Aorta (tissue), 5 donors: ENCODE measurements around the gene SETDB1. TPM values are rescaled to one million over a fixed set of nuclear protein-coding genes. Genes with fewer than 3 reads are reported as not detected.
"Not testable (repeated sequence)": the region's sequence is repeated elsewhere in the genome, so short reads cannot be mapped to it uniquely, and the experiment has no call there.

Experiments used
- ATAC-seq: fragments of 200-7000 bp; cut with Tn5 transposase; one replicate; pipeline ENCODE4 v1.9.1; 2022; ENCODE audit warnings: moderate library complexity; ENCODE audit not compliant: low FRiP score
- DNase-seq, 2 donors: peaks; one replicate each; pipeline ENCODE4 v3.0.0-alpha.2; 2020
- H3K27ac ChIP-seq, 2 donors: one replicate each; pipeline ENCODE4 v1.5.1; 2013; ENCODE audit warnings: low read length in 2 of 2, mild to moderate bottlenecking in 2 of 2, moderate library complexity in 2 of 2, control low read depth in 1 of 2, inconsistent platforms in 1 of 2, low read depth in 1 of 2
- H3K27me3 ChIP-seq, 2 donors: one replicate each; pipeline ENCODE4 v1.6.1; 2013; ENCODE audit warnings: control low read depth in 1 of 2, low read length in 1 of 2, mild to moderate bottlenecking in 1 of 2, moderate library complexity in 1 of 2; ENCODE audit not compliant: insufficient read depth in 2 of 2, control insufficient read depth in 1 of 2
- H3K36me3 ChIP-seq, 2 donors: one replicate each; pipeline ENCODE4 v1.6.1; 2013; ENCODE audit warnings: control low read depth in 1 of 2, low read length in 1 of 2, mild to moderate bottlenecking in 1 of 2; ENCODE audit not compliant: insufficient read depth in 2 of 2, control insufficient read depth in 1 of 2
- H3K4me1 ChIP-seq, 2 donors: one replicate each; pipeline ENCODE4 v1.6.1; 2013; ENCODE audit warnings: low read length in 2 of 2, control low read depth in 1 of 2, mild to moderate bottlenecking in 1 of 2, moderate library complexity in 1 of 2; ENCODE audit not compliant: insufficient read depth in 2 of 2, control insufficient read depth in 1 of 2
- H3K4me3 ChIP-seq, 2 donors: one replicate each; pipeline ENCODE4 v1.5.1; 2013; ENCODE audit warnings: low read length in 2 of 2, control low read depth in 1 of 2, mild to moderate bottlenecking in 1 of 2
- H3K9me3 ChIP-seq: one replicate; pipeline ENCODE4 v1.6.1; 2013; ENCODE audit warnings: mild to moderate bottlenecking, low read length; ENCODE audit not compliant: control insufficient read depth
- WGBS, 2 donors: extraction: QIAGEN DNeasy Blood & Tissue Kit; methylation state at CpG; one replicate each; pipeline ENCODE4 v1.1.7; 2013; 5-methylcytosine and 5-hydroxymethylcytosine counted together
- intact Hi-C, 2 donors: fragments of 100-400 bp; cut with DNase I; formaldehyde crosslinking; loops; one replicate each; pipeline versions ENCODE4 v1.14.2 to v1.15.0; 2022
- long read RNA-seq, 2 donors: library from polyadenylated mRNA; unstranded; transcript quantifications; one replicate each; pipeline ENCODE4 v2.0.0, GENCODE V29; 2020 to 2021
- polyA plus RNA-seq, 2 donors: library from polyadenylated mRNA; stranded (reverse); fragments of 200-250 nt; gene quantifications; one replicate each; pipeline ENCODE4 v1.2.3, GENCODE V29; 2013
- total RNA-seq, 2 donors: library from RNA; stranded (reverse); fragmentation: NEBNext Ultra II Directional; extraction: Animal tissue kit (Norgen Biotek cat#: 25700); gene quantifications; one replicate each; pipeline ENCODE4 v1.2.1, GENCODE V29; 2021
- donor health status: healthy with polysubstance abuse.
- donor health status: Bipolar disorder and iron deficiency.
- donor health status: DM: no; HTN: no; CAD: no.
- donor health status: DM: no; HTN: no; CAD: no.
- donor health status: DM: yes; HTN: yes; CAD: no.

SETDB1 gene
- total RNA-seq (10 to 100 TPM; 33.5 to 56.2 TPM), polyA plus RNA-seq (10 to 100 TPM; 14.9 to 27.5 TPM)
- long read RNA-seq, donor 1, partial matches to known transcripts: 15 of 26 reads
- long read RNA-seq, donor 1, other reads (novel, unspliced or antisense): 10 of 26 reads
- long read RNA-seq, donor 2, partial matches to known transcripts: 5 of 11 reads
- long read RNA-seq, donor 2, other reads (novel, unspliced or antisense): 6 of 11 reads

GRCh38 chr1:150926097-150926741 is at the start of gene SETDB1:
Gene SETDB1 (plus strand): TSS chr1:150926363. CDS start chr1:150927715, 1,352 bp downstream.
- WGBS, 2 donors: 0% methylated on average over 39 of the region's 39 CpGs
- ATAC-seq (peak; percentile 98), DNase-seq (peak; percentile 97)
- Histone ChIP-seq H3K4me3 (peak within 1 kb of the TSS; percentile 96 to 98), H3K36me3 (peaks cover 0 to 5% of the 10 kb centered on the region in 2 donors), H3K27ac (peak within 1 kb of the TSS in 1 of 2 donors; percentile 74), H3K4me1 (no peaks in the 10 kb centered on the region), H3K9me3 (no peaks in the 10 kb centered on the region), H3K27me3 (no peaks in the 10 kb centered on the region)
- intact Hi-C loops: loop anchor here (5.0 kb wide), 2 partner anchors 49 to 51 kb away; partner anchors contain the start of gene ARNT (in 1 of the 2)

- H3K27ac ChIP-seq, H3K27me3 ChIP-seq, H3K9me3 ChIP-seq, ATAC-seq, H3K4me1 ChIP-seq, DNase-seq, H3K4me3 ChIP-seq, H3K36me3 ChIP-seq: not testable (repeated sequence)
- WGBS, 2 donors: 85 to 86% methylated on average over 2 of the region's 2 CpGs
- intact Hi-C loops: loop anchor here (5.0 kb wide), 2 partner anchors 48 to 98 kb away; partner anchors contain the start of gene SETDB1 (in 1 of the 2)
Observed at GRCh38 chr1:150878931-150879330, 47.2 kb upstream of the SETDB1 start.

GRCh38 chr1:150881331-150882070 is 44.7 kb upstream of the SETDB1 start:
- DNase-seq (no peak), ATAC-seq (peak; percentile 48)
- H3K27me3 ChIP-seq: no peaks in the 10 kb centered on the region
- H3K4me1 ChIP-seq: no peaks in the 10 kb centered on the region
- no peak overlapping the region for H3K27ac ChIP-seq
- 83 to 86% methylated on average over 2 of the region's 2 CpGs for WGBS, 2 donors
- no peaks in the 10 kb centered on the region for H3K9me3 ChIP-seq
- no peak overlapping the region for H3K4me3 ChIP-seq
- H3K36me3 ChIP-seq: no peaks in the 10 kb centered on the region
- intact Hi-C loops: no loop called here

GRCh38 chr1:150883121-150883520 is 43.0 kb upstream of the SETDB1 start:
- H3K36me3 ChIP-seq, H3K4me1 ChIP-seq, H3K9me3 ChIP-seq, DNase-seq, ATAC-seq, H3K27me3 ChIP-seq, H3K27ac ChIP-seq, intact Hi-C loops, H3K4me3 ChIP-seq: not testable (repeated sequence)
- WGBS, 2 donors: 83 to 89% methylated on average over 5 of the region's 5 CpGs

- WGBS, 2 donors: 22 to 30% methylated on average over 3 of the region's 3 CpGs
Observed at GRCh38 chr1:150887018-150887417, 39.1 kb upstream of the SETDB1 start, which contains the start of gene CTXND2. Gene CTXND2 (plus strand): TSS chr1:150887136. CDS start chr1:150912315, 25,179 bp downstream.

GRCh38 chr1:150888727-150889126 is 37.4 kb upstream of the SETDB1 start:
- Histone ChIP-seq H3K36me3 (no peaks in the 10 kb centered on the region), H3K9me3 (no peaks in the 10 kb centered on the region), H3K4me3 (no peak overlapping the region), H3K27ac (no peak overlapping the region), H3K27me3 (no peaks in the 10 kb centered on the region), H3K4me1 (no peaks in the 10 kb centered on the region)
- intact Hi-C loops: no loop called here
- ATAC-seq (no peak), DNase-seq (no peak)
- WGBS, 2 donors: 86 to 91% methylated on average over 8 of the region's 8 CpGs

More at GRCh38 chr1:150887018-150887417, 39.1 kb upstream of the SETDB1 start, which contains the start of gene CTXND2:
- Histone ChIP-seq H3K27me3 (no peaks in the 10 kb centered on the region), H3K4me3 (no peak within 1 kb of the TSS), H3K4me1 (no peaks in the 10 kb centered on the region), H3K36me3 (no peaks in the 10 kb centered on the region), H3K27ac (no peak within 1 kb of the TSS), H3K9me3 (no peaks in the 10 kb centered on the region)
- intact Hi-C loops: no loop called here
- DNase-seq: no peak
- ATAC-seq: no peak

GRCh38 chr1:150890033-150890416 is 36.1 kb upstream of the SETDB1 start:
- 37 to 42% methylated on average over 1 of the region's 1 CpG for WGBS, 2 donors
- Histone ChIP-seq H3K4me3 (no peak overlapping the region), H3K36me3 (no peaks in the 10 kb centered on the region), H3K27ac (no peak overlapping the region), H3K4me1 (no peaks in the 10 kb centered on the region), H3K27me3 (no peaks in the 10 kb centered on the region), H3K9me3 (no peaks in the 10 kb centered on the region)
- no peak for DNase-seq
- intact Hi-C loops: no loop called here
- no peak for ATAC-seq

- Histone ChIP-seq H3K4me3 (no peak overlapping the region), H3K9me3 (no peaks in the 10 kb centered on the region), H3K27ac (no peak overlapping the region), H3K27me3 (no peaks in the 10 kb centered on the region), H3K4me1 (no peaks in the 10 kb centered on the region), H3K36me3 (no peaks in the 10 kb centered on the region)
- DNase-seq: no peak
- no peak for ATAC-seq
- WGBS, 2 donors: 91 to 96% methylated on average over 3 of the region's 3 CpGs
- intact Hi-C loops: no loop called here
Observed at GRCh38 chr1:150893336-150893913, 32.7 kb upstream of the SETDB1 start.
